AG09319 (cell line): ENCODE results near the gene HOXD3.

Experiments
- DNase-seq: peaks from one replicate; pipeline ENCODE4 v3.0.0-alpha.2; 2010; ENCODE audit warnings: low read depth; ENCODE audit errors: extremely low read depth
- TF ChIP-seq, protein P1 (sequence below): IDR thresholded peaks from 2 replicates; pipeline ENCODE4 v1.5.1; 2011; ENCODE audit warnings: low read depth, mild to moderate bottlenecking, inconsistent platforms, low read length, moderate library complexity

The HOXD3 gene

DNA sequence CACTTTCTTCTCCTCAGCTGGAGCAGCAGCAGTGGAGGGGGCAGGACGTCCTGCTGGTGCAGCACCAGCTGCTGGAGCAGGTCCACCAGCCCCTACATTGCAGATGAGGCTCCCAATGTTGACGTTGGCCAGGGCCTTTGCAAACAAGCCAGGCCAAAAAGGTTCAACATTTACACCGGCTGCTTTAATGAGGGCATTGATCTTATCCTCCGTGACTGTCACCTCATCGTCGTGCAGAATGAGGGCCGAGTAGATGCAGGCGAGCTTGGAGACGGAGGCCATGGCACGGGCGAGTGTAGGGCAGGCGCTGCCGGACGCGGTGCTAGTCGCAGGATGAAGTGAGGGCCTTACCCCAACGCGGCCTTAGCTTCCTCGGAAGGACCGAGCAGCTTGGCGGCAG is 43.9 kb downstream of the HOXD3 start:
- DNase-seq, result no peak
- TF ChIP-seq, protein P1, sequence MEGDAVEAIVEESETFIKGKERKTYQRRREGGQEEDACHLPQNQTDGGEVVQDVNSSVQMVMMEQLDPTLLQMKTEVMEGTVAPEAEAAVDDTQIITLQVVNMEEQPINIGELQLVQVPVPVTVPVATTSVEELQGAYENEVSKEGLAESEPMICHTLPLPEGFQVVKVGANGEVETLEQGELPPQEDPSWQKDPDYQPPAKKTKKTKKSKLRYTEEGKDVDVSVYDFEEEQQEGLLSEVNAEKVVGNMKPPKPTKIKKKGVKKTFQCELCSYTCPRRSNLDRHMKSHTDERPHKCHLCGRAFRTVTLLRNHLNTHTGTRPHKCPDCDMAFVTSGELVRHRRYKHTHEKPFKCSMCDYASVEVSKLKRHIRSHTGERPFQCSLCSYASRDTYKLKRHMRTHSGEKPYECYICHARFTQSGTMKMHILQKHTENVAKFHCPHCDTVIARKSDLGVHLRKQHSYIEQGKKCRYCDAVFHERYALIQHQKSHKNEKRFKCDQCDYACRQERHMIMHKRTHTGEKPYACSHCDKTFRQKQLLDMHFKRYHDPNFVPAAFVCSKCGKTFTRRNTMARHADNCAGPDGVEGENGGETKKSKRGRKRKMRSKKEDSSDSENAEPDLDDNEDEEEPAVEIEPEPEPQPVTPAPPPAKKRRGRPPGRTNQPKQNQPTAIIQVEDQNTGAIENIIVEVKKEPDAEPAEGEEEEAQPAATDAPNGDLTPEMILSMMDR, result no peak

DNA sequence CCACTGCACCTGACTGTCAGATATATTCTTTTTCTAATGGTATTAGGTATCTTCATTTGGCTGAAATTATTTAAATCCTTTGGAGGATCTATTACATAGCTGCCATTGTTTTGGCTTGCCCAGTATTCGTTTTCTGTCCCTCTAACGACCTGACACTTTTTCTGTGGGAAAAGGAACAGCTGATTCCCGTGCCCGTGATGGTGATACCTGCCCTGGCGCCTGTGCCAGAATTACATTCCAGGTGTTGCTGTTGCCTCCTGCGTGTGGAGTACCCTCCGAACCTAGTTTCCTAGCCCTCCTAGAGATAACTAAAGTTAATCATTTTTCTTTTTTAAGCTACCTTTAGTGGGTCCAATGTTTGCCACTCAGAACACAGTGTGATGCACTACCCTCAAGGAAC is 45.4 kb downstream of the HOXD3 start:
- TF ChIP-seq, protein P1, result no peak

DNA sequence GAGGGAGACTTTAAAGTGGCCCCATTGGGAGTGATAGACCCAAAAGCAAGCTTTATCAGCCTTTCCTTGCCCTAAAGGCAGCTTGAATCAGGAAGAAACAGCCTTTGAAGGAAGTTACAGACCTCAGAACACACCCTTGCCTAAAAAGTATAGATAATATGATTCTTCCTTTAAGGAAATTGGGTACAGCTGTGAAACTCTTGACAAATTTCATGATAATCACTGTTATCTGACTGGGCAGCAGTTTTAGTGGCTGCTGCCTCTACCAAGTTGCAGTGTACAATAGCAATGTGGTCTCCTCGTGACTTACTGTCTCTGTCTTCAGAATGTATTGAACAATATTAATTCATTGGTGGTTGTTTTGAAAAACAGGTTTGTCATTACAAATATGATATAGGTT is 48.0 kb downstream of the HOXD3 start:
- TF ChIP-seq, protein P1, result no peak
- DNase-seq, result no peak

More for the DNA sequence above, 45.4 kb downstream of the HOXD3 start:
- DNase-seq, result no peak

DNA sequence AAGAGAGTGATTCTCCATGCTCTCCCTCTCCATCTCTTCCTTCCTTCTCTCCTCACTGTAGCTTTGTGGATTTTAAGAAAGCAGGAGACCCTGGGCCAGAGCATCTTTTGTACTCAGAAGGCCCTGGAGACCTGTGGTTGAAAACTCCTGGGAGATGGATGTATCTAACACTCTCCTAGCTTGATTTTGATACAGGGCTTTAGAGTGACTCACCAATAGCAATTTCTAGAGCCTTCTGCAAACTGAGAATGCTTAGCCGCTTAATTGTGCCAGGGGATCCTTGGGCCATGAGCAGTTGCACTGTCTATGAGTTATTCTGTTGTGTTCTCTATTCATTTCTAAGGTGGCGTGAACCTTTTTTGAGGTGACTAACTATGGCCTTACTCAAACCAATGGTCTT is 49.0 kb downstream of the HOXD3 start:
- TF ChIP-seq, protein P1, result no peak
- no peak for DNase-seq

DNA sequence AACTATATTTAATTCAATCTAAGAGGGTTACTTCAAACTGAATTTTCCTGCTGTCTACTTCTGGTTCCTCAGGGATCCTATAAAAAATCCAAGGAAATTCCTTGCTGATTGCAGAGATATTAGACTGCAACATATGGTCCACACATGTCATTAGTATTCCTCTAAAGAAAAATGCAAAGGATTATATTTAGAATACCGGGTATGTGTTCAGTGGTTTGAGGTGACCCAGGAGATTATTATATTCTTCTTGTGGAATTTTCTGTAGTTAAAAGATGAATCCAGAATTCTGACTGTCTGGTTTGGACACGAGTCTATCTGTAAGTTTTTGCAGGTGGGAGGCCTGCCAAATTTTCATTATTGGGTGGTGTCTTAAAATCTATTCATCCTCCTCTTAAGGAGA is 49.6 kb downstream of the HOXD3 start:
- DNase-seq, result no peak
- TF ChIP-seq, protein P1, result no peak

DNA sequence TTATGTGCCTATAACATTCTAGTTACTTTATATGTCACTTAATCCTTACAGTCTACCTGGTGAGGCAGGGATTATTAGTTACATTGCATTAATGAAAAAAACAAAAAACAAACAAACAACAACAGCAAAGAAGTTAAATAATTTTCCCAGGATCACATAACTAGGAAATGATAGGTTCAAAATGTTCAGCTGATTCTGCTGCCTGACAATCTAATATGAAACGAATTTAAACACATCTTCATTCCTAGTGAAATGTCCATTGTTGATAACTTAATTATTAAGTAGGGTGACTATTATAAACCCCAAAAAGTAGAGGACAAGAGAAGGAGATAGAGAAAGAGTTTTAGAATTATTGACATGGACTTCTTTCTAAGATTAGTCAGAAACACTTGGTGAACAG is 54.0 kb downstream of the HOXD3 start:
- no peak for DNase-seq
- TF ChIP-seq, protein P1, result no peak

DNA sequence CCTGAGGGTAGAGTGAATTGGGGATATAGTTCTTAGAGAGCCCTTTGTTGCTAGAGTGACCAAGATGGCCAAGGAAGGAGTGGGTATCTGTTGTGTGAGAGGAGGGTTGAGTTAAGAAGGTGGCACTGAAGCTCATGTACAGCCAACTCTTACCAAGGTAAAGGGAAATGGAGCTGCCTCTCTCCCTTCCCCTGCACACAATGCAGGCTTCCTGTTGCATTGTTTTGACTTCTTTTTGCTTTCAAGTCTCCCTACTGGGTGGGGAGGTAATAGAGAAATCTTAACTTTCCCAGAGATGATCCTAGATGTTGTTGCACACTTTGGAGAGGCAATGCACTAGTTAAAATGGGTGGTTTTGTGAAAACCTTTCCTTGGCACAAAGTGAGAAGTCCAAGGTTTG is 55.2 kb downstream of the HOXD3 start:
- DNase-seq, result no peak
- TF ChIP-seq, protein P1, result no peak
